GM23338 (cell line): ENCODE measurements around the gene CCDC187.

ENCODE experiments used
- CREB1 ChIP-seq: fragments of 250-450 bp; sonication (Bioruptor Pico); IDR thresholded peaks from 2 replicates; pipeline ENCODE4 v1.5.0; 2020; ENCODE audit warnings: low read depth, mild to moderate bottlenecking, moderate library complexity
- EZH2 ChIP-seq: fragments of 200-600 bp; sonication (generic); IDR thresholded peaks from one replicate; pipeline ENCODE4 v1.8.0; 2017; ENCODE audit warnings: antibody characterized with exemption, mild to moderate bottlenecking, low read depth; ENCODE audit not compliant: unreplicated experiment
- EZH2phosphoT487 ChIP-seq: fragments of 200-600 bp; sonication (generic); IDR thresholded peaks from one replicate; pipeline ENCODE4 v1.8.1; 2018; ENCODE audit warnings: antibody characterized with exemption; ENCODE audit not compliant: unreplicated experiment
- JUNB ChIP-seq: IDR thresholded peaks from one replicate; pipeline ENCODE4 v1.6.1; 2016; ENCODE audit warnings: antibody characterized with exemption; ENCODE audit not compliant: unreplicated experiment
- NANOG ChIP-seq: IDR thresholded peaks from 2 replicates; pipeline ENCODE4 v1.6.1; 2016; ENCODE audit warnings: antibody characterized with exemption, borderline replicate concordance
- POLR2AphosphoS5 ChIP-seq: IDR thresholded peaks from 2 replicates; pipeline ENCODE4 v1.6.1; 2016; ENCODE audit warnings: antibody characterized with exemption, low read depth
- STAT1 ChIP-seq: IDR thresholded peaks from one replicate; pipeline ENCODE4 v1.6.1; 2016; ENCODE audit warnings: antibody characterized with exemption; ENCODE audit not compliant: unreplicated experiment
- ZNF462 ChIP-seq: fragments of 250-450 bp; sonication (Bioruptor Pico); IDR thresholded peaks from 2 replicates; pipeline ENCODE4 v1.5.0; 2020; ENCODE audit warnings: mild to moderate bottlenecking, moderate library complexity
- TF ChIP-seq, protein P1 (sequence below), 2 experiments: fragments of 200-600 bp in 1 of 2; sonication (generic) in 1 of 2; conservative IDR thresholded peaks; 2 replicates each; pipeline versions ENCODE4 v1.5.1 to v1.6.1; 2016 to 2017; ENCODE audit warnings: antibody characterized with exemption in 2 of 2, low read depth in 2 of 2, mild to moderate bottlenecking in 2 of 2, moderate library complexity in 1 of 2
- TF ChIP-seq, protein P2 (sequence below): IDR thresholded peaks from one replicate; pipeline ENCODE4 v1.6.1; 2018; ENCODE audit warnings: antibody characterized with exemption; ENCODE audit not compliant: unreplicated experiment
- TF ChIP-seq, protein P3 (sequence below): IDR thresholded peaks from 2 replicates; pipeline ENCODE4 v1.6.1; 2016; ENCODE audit warnings: antibody characterized with exemption

- TF ChIP-seq, protein P1, sequence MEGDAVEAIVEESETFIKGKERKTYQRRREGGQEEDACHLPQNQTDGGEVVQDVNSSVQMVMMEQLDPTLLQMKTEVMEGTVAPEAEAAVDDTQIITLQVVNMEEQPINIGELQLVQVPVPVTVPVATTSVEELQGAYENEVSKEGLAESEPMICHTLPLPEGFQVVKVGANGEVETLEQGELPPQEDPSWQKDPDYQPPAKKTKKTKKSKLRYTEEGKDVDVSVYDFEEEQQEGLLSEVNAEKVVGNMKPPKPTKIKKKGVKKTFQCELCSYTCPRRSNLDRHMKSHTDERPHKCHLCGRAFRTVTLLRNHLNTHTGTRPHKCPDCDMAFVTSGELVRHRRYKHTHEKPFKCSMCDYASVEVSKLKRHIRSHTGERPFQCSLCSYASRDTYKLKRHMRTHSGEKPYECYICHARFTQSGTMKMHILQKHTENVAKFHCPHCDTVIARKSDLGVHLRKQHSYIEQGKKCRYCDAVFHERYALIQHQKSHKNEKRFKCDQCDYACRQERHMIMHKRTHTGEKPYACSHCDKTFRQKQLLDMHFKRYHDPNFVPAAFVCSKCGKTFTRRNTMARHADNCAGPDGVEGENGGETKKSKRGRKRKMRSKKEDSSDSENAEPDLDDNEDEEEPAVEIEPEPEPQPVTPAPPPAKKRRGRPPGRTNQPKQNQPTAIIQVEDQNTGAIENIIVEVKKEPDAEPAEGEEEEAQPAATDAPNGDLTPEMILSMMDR (conservative IDR thresholded peaks at IDR 0.05; ENCODE audit: low read depth in 2 of 2): no peak
- TF ChIP-seq EZH2 (no peak), CREB1 (CRISPR knock-in tag) (no peak), POLR2AphosphoS5 (no peak), ZNF462 (CRISPR knock-in tag) (no peak), EZH2phosphoT487 (no peak), JUNB (no peak), STAT1 (no peak), NANOG (no peak)
- TF ChIP-seq, protein P2, sequence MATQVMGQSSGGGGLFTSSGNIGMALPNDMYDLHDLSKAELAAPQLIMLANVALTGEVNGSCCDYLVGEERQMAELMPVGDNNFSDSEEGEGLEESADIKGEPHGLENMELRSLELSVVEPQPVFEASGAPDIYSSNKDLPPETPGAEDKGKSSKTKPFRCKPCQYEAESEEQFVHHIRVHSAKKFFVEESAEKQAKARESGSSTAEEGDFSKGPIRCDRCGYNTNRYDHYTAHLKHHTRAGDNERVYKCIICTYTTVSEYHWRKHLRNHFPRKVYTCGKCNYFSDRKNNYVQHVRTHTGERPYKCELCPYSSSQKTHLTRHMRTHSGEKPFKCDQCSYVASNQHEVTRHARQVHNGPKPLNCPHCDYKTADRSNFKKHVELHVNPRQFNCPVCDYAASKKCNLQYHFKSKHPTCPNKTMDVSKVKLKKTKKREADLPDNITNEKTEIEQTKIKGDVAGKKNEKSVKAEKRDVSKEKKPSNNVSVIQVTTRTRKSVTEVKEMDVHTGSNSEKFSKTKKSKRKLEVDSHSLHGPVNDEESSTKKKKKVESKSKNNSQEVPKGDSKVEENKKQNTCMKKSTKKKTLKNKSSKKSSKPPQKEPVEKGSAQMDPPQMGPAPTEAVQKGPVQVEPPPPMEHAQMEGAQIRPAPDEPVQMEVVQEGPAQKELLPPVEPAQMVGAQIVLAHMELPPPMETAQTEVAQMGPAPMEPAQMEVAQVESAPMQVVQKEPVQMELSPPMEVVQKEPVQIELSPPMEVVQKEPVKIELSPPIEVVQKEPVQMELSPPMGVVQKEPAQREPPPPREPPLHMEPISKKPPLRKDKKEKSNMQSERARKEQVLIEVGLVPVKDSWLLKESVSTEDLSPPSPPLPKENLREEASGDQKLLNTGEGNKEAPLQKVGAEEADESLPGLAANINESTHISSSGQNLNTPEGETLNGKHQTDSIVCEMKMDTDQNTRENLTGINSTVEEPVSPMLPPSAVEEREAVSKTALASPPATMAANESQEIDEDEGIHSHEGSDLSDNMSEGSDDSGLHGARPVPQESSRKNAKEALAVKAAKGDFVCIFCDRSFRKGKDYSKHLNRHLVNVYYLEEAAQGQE: no peak
- TF ChIP-seq, protein P3, sequence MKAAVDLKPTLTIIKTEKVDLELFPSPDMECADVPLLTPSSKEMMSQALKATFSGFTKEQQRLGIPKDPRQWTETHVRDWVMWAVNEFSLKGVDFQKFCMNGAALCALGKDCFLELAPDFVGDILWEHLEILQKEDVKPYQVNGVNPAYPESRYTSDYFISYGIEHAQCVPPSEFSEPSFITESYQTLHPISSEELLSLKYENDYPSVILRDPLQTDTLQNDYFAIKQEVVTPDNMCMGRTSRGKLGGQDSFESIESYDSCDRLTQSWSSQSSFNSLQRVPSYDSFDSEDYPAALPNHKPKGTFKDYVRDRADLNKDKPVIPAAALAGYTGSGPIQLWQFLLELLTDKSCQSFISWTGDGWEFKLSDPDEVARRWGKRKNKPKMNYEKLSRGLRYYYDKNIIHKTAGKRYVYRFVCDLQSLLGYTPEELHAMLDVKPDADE: no peak
These were observed at the start of gene CCDC187 for GRCh38 chr9:136303825-136304416.
